ENCODE data around the gene DNAJB6.

The DNAJB6 gene

GRCh38 chr7:157336383-157337315 is at the start of gene DNAJB6:
DNAJB6 (plus strand) TSS chr7:157337004; CDS start chr7:157358573, 21,569 bp downstream.
- DNase-seq: peak; percentile 60

- DNase-seq: no peak
Observed at GRCh38 chr7:157291404-157292080, 45.3 kb upstream of the DNAJB6 start.

- DNase-seq: no peak
Observed at GRCh38 chr7:157292258-157292657, 44.5 kb upstream of the DNAJB6 start.

- DNase-seq: no peak
Observed at GRCh38 chr7:157292770-157293412, 43.9 kb upstream of the DNAJB6 start.

- DNase-seq: no peak
Observed at GRCh38 chr7:157293413-157293788, 43.4 kb upstream of the DNAJB6 start.

GRCh38 chr7:157294773-157295172 is 42.0 kb upstream of the DNAJB6 start:
- no peak for DNase-seq

- no peak for DNase-seq
Observed at GRCh38 chr7:157295338-157295737, 41.5 kb upstream of the DNAJB6 start.

GRCh38 chr7:157297185-157297584 is 39.6 kb upstream of the DNAJB6 start:
- no peak for DNase-seq

- DNase-seq: no peak
Observed at GRCh38 chr7:157299317-157299612, 37.5 kb upstream of the DNAJB6 start.

- DNase-seq: no peak
Observed at GRCh38 chr7:157299613-157300368, 37.0 kb upstream of the DNAJB6 start.

- DNase-seq: no peak
Observed at GRCh38 chr7:157300369-157300825, 36.4 kb upstream of the DNAJB6 start.

GRCh38 chr7:157301610-157302120 is 35.1 kb upstream of the DNAJB6 start:
- DNase-seq: no peak

GRCh38 chr7:157306846-157307838 is 29.7 kb upstream of the DNAJB6 start:
- DNase-seq: no peak

GRCh38 chr7:157309988-157310668 is 26.7 kb upstream of the DNAJB6 start:
- no peak for DNase-seq

GRCh38 chr7:157310676-157311185 is 26.1 kb upstream of the DNAJB6 start:
- no peak for DNase-seq

GRCh38 chr7:157312941-157313340 is 23.9 kb upstream of the DNAJB6 start:
- DNase-seq: no peak

GRCh38 chr7:157313645-157314044 is 23.2 kb upstream of the DNAJB6 start:
- DNase-seq: no peak

- peak; percentile 3 for DNase-seq
Observed at GRCh38 chr7:157318015-157318706, 18.6 kb upstream of the DNAJB6 start.

GRCh38 chr7:157320608-157320980 is 16.2 kb upstream of the DNAJB6 start:
- DNase-seq: no peak

- no peak for DNase-seq
Observed at GRCh38 chr7:157323401-157323800, 13.4 kb upstream of the DNAJB6 start.
